GM19395 (cell line): ENCODE measurements around the gene ADCY2.

Experiments
- ATAC-seq: cut with Tn5 transposase; IDR thresholded peaks from one replicate; pipeline ENCODE4 v1.9.1; 2021; ENCODE audit warnings: mild to moderate bottlenecking, moderate library complexity; ENCODE audit not compliant: unreplicated experiment

ADCY2 gene

DNA sequence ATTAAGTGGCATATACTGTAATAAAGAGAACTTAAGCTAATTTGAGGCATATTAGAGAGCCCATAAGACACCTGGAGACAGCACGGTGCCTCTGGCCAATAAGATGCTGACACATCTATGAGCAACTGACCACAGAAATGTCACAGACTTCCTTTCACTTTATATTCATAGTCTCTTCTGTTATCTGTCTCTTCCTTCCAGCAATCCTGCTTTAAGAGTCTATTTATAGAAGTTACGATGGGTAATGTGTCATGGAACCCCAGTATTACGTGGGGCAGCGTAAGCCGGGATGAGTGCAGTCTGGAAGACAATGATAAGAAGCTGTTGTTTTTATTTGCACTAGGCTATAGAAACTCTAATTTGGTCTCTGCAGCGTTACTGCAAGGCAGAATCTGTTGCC is 318.2 kb downstream of the ADCY2 start:
- no peak for ATAC-seq

DNA sequence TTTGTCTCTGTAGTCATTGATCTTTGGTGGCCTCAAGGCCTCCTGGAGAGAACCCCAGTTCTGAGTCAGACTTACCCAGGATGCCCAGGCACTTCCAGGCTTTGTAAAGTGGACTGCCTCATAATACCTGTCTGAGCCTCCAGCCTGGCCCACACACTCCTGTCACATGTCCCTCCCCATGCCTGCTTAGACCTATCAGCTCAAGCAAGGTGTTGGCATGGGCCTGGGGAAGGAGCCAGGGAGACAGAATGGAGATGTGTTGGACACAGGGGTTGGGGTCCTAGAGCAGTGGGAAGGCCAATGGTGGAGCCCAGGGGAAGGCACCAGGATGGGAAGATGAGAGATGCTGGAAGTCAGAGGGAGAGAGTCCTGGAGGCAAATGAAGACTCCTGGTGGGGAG is 318.8 kb downstream of the ADCY2 start:
- ATAC-seq: no peak

GRCh38 chr5:7717691-7718090 is 321.8 kb downstream of the ADCY2 start:
- no peak for ATAC-seq

- ATAC-seq: no peak
Measured at GRCh38 chr5:7728076-7728475, 332.1 kb downstream of the ADCY2 start.

GRCh38 chr5:7741415-7742065 is 345.6 kb downstream of the ADCY2 start:
- ATAC-seq: no peak

GRCh38 chr5:7742241-7742656 is 346.3 kb downstream of the ADCY2 start:
- no peak for ATAC-seq

DNA sequence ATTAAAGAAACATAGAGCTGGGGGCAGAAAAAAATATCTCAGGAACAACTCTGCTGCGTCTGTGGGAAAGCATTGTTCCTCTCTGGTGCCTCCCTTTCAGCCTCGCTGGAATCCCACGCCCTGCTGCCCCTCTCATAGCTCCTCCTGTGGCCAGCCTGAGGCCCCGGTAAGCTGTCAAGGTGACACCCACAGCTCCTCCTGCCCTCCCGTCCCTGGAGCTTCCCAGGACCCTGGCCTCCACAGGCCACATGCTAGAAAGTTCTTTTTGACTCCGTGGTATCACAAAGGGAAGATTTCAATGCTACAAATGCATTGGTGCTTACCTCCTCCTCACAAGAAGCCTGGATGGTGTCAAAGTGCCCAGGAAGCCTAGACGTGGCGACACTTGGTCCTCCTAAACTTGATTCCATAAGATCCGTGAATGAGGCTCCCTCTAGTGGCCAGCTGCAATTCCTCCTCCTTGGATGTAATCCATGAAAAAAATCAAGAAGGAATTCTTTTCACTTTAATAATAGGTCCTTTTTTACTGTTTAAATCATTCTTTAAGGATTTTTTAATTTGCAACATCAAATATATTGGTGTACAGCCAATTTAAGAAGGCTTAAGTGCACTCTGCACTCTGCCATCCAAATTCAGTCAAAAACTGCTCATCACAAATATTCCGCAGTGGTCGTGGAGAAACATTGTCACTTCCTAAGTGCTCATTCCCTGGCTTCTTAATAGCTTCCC is 350.1 kb downstream of the ADCY2 start:
- ATAC-seq: peak; percentile 57

GRCh38 chr5:7747728-7748127 is 351.8 kb downstream of the ADCY2 start:
- ATAC-seq: no peak

GRCh38 chr5:7749626-7750025 is 353.7 kb downstream of the ADCY2 start:
- no peak for ATAC-seq

GRCh38 chr5:7751874-7752273 is 355.9 kb downstream of the ADCY2 start:
- no peak for ATAC-seq

GRCh38 chr5:7753181-7753580 is 357.2 kb downstream of the ADCY2 start:
- no peak for ATAC-seq

GRCh38 chr5:7753596-7753995 is 357.7 kb downstream of the ADCY2 start:
- no peak for ATAC-seq

GRCh38 chr5:7754490-7754889 is 358.6 kb downstream of the ADCY2 start:
- ATAC-seq: no peak

- peak; percentile 79 for ATAC-seq
Measured at GRCh38 chr5:7754997-7755596, 359.2 kb downstream of the ADCY2 start.

- ATAC-seq: no peak
Measured at GRCh38 chr5:7755958-7756357, 360.0 kb downstream of the ADCY2 start.

GRCh38 chr5:7756453-7756852 is 360.5 kb downstream of the ADCY2 start:
- no peak for ATAC-seq

DNA sequence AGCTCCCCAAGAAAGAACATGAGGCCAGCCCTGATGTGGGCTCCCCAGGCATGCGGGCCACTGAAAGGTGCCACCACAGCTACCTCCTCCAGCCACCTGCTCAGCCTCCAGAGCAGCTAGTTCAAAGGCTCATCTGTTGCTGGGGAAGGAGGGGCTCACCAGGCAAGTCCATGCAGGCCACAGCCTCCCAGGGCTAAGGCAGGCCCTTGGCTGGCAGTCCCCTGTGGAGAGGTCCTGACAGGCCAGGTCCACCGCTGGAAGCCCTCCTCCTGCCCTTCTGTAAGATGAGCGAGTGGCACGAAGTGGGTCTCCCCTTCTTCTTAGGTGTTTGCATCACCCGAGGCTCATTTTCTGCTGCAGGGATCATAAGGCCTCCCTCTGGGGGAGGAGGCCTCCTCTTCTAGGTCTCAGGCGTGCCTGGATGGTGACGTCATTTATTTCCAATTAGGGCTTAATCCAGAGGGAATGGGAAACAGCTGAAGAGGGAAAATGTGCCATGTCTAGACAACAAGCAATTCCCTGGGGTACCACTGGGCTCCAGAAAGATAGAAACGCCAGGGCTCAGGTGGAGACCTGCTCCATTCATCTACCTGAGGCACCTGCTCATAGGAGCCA is 363.4 kb downstream of the ADCY2 start:
- no peak for ATAC-seq

- no peak for ATAC-seq
Measured at GRCh38 chr5:7759951-7760580, 364.1 kb downstream of the ADCY2 start.

- ATAC-seq: no peak
Measured at GRCh38 chr5:7762267-7762666, 366.3 kb downstream of the ADCY2 start.

DNA sequence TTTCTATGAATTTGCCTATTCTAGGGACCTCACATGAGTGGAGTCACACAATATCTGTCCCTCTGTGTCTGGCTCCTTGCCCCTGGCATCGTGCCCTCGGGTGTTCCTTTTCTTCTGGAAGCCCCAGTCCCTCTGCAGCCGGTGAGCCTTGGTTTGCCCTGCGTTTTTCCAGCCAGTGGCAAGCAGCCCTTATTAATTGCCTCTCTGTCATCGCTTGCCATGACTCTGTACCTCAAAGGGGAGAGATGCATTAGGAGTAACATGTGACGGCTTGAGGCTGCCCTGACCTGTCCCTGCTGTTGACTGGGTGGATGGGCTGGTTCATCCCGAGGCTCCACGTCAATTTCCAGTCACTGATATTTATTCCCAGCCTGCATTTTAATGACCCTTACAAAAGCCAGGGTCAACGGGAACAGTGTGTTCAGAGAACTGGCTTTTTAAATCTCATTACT is 367.7 kb downstream of the ADCY2 start:
- no peak for ATAC-seq

DNA sequence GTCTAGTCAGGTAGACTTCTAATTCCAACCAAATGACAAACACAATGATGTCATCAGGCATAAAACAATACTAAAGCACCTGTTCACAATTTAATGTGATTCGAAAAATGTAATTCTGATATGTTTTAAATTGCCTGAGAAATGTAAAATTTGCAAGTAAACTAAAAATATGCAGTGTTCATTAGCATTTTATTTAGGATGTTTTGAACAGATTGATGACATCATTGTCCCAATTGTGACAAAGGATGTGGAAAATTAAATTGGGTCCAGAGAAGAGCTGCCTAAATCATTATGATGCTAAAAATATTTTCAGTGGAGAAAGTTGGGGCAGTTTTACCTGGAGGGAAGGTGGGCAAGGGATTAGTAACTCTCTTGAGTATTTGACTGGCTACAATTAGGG is 368.5 kb downstream of the ADCY2 start:
- ATAC-seq: no peak
